Measurements from ENCODE around the gene MAP1LC3A. TPM values are rescaled to one million over a fixed set of nuclear protein-coding genes. Genes with fewer than 3 reads are reported as not detected.

Gene MAP1LC3A
- total and polyA plus RNA-seq, 2 donors (not counting 3 experiments of a cell fraction or from before 2014, with no cell fraction given): 32.1 to 39.8 TPM

- Histone ChIP-seq H3K9me3 (replicated peaks; ENCODE audit: control insufficient read depth, insufficient read depth, low read length) (no peaks in the 10 kb centered on the region), H3K4me1 (ENCODE audit: control insufficient read depth, extremely low read depth, insufficient read depth, low read length) (peaks cover 16% of the 10 kb centered on the region), H3K4me3 (replicated peaks in 1 of 3; ENCODE audit: insufficient read depth in 1 of 3, low read depth in 1 of 3, low read length in 3 of 3) (peak within 1 kb of the TSS; percentile 61 to 92 (median 79)), H3K79me2 (ENCODE audit: control insufficient read depth, insufficient read depth, low read length) (peaks cover 48% of the 10 kb centered on the region), H3K27me3 (ENCODE audit: control insufficient read depth in 2 of 2, insufficient read depth in 2 of 2, low read length in 2 of 2) (no peaks in the 10 kb centered on the region), H3K36me3 (ENCODE audit: control insufficient read depth in 2 of 2, extremely low read depth in 1 of 2, insufficient read depth in 2 of 2, low read length in 2 of 2) (peaks cover 0 to 2% of the 10 kb centered on the region in 2 experiments), H3K4me2 (ENCODE audit: insufficient read depth, low read length) (peak within 1 kb of the TSS; percentile 91), H3K27ac (ENCODE audit: insufficient read depth, low read depth, low read length) (peak within 1 kb of the TSS; percentile 76), H4K20me1 (replicated peaks; ENCODE audit: control insufficient read depth, extremely low read depth, insufficient read depth, low read length) (no peaks in the 10 kb centered on the region), H2AFZ (ENCODE audit: low read depth, low read length) (peak within 1 kb of the TSS; percentile 2), H3K9ac (replicated peaks; ENCODE audit: extremely low read depth, insufficient read depth, low read length) (peak within 1 kb of the TSS; percentile 84), H3K9me1 (replicated peaks; ENCODE audit: control insufficient read depth, extremely low read depth, insufficient read depth, low read length) (no peaks in the 10 kb centered on the region)
- FAIRE-seq (peak; percentile 90), DNase-seq (ENCODE audit: low read depth, low spot score) (peak; percentile 98)
- BruUV-seq (replicated peaks): TSS peak; percentile 46
- POLR2A ChIA-PET: interaction anchor here (0.7 to 2.5 kb wide), 3 partner anchors 9 to 154 kb away, joined by 3 to 7 read pairs (median 5); partner anchors contain the start of gene ITCH
- dilution Hi-C loops (cut with MboI; ENCODE audit: extremely low pct_ligation_motif_present, low sequenced_read_pairs): no loop called here
- intact Hi-C loops (cut with micrococcal nuclease): loop anchor here (1.0 kb wide), 1 partner anchor 10 kb away; no protein-coding TSS in a partner anchor
- TF ChIP-seq POLR2A (IDR thresholded peaks at IDR 0.05; ENCODE audit: low read depth, low read length) (peak; percentile 94), POLR2AphosphoS5 (IDR thresholded peaks at IDR 0.05; ENCODE audit: insufficient read depth, low read depth, low read length) (peak; percentile 89), MYC (IDR thresholded peaks at IDR 0.05; ENCODE audit: low read depth, low read length) (no peak), CTCF (IDR thresholded peaks at IDR 0.05; ENCODE audit: extremely low read depth in 1 of 2, insufficient read depth in 1 of 2, low read depth in 1 of 2, low read length in 2 of 2) (no peak), EZH2 (IDR thresholded peaks at IDR 0.05; ENCODE audit: borderline replicate concordance, low read depth, low read length, severe bottlenecking) (no peak), JUN (IDR thresholded peaks at IDR 0.05; ENCODE audit: borderline replicate concordance, insufficient read depth, insufficient read length, low read depth) (no peak), GATA2 (IDR thresholded peaks at IDR 0.05; ENCODE audit: insufficient read depth, insufficient read length, low read depth, low read length) (peak; percentile 42), FOS (IDR thresholded peaks at IDR 0.05; ENCODE audit: borderline replicate concordance, insufficient read depth, low read length) (no peak)
- TF ChIP-seq, protein P1, sequence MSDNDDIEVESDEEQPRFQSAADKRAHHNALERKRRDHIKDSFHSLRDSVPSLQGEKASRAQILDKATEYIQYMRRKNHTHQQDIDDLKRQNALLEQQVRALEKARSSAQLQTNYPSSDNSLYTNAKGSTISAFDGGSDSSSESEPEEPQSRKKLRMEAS (IDR thresholded peaks at IDR 0.05; ENCODE audit: insufficient read depth, insufficient read length): no peak
- CTCF ChIA-PET: interaction anchor here (0.9 to 3.0 kb wide), 10 partner anchors 9 to 326 kb away, joined by 3 to 54 read pairs (median 4); no protein-coding TSS in a partner anchor
Measured at GRCh38 chr20:34516247-34517113, 42.0 kb upstream of the MAP1LC3A start, which contains the start of gene DYNLRB1. Gene DYNLRB1, plus strand, starts transcription at chr20:34516422. Its CDS starts 37 bp downstream, at chr20:34516459.

All from endothelial cell of umbilical vein (primary cell).